ENCODE measurements around the gene B3GAT1. TPM values are rescaled to one million over a fixed set of nuclear protein-coding genes. Genes with fewer than 3 reads are reported as not detected.

Gene B3GAT1
- total RNA-seq, 4 donors from 2014 or later = 0.40 to 0.76 TPM; not detected in 2

GRCh38 chr11:134355656-134356055 lies 56.4 kb downstream of the B3GAT1 start:
- Histone ChIP-seq H3K4me3 (no peak overlapping the region), H3K9me3 (no peaks in the 10 kb centered on the region), H3K36me3 (no peaks in the 10 kb centered on the region), H3K4me1 (no peaks in the 10 kb centered on the region), H3K27ac (peak overlapping the region; percentile 70 to 92), H3K27me3 (no peaks in the 10 kb centered on the region)
- TF ChIP-seq CTCF (IDR thresholded peaks at IDR 0.05) (no peak), POLR2A (IDR thresholded peaks at IDR 0.05) (no peak)
- peak in 1 of 2 donors; percentile 36 for DNase-seq
- intact Hi-C loops (cut with DNase I; ENCODE audit: low total_unique reads) = no loop called here

DNA sequence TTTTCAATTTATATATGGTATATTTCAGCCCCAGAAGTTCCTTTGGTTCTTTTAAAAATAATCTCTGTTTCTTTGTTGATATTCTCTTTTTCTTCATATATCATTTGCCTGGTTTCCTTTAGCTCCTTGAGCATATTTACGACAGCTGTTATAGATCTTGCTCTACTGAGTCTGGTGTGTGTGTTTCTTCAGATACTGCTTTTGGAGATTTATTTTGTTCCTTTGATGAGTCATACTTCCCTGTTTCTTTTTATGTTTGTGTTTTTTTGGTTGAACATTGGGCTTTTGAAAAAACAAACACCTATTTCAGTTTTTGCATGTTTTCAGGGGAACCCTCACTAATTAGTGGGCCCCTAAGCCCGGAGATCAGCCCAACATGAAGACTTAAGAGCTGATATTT lies 56.9 kb downstream of the B3GAT1 start:
- DNase-seq = no peak
- no peak for TF ChIP-seq POLR2A (IDR thresholded peaks at IDR 0.05)
- TF ChIP-seq CTCF (IDR thresholded peaks at IDR 0.05) = no peak

GRCh38 chr11:134352111-134352510 lies 59.9 kb downstream of the B3GAT1 start:
- intact Hi-C loops (cut with DNase I; ENCODE audit: low total_unique reads) = no loop called here
- no peak for DNase-seq
- Histone ChIP-seq H3K4me1 (no peaks in the 10 kb centered on the region), H3K9me3 (no peaks in the 10 kb centered on the region), H3K36me3 (no peaks in the 10 kb centered on the region), H3K4me3 (no peak overlapping the region), H3K27me3 (no peaks in the 10 kb centered on the region), H3K27ac (no peak overlapping the region)
- TF ChIP-seq CTCF (IDR thresholded peaks at IDR 0.05) (no peak), POLR2A (IDR thresholded peaks at IDR 0.05) (no peak)

More for the DNA sequence above, 56.9 kb downstream of the B3GAT1 start:
- no peaks in the 10 kb centered on the region for H3K27me3 ChIP-seq
- H3K4me3 ChIP-seq = no peak overlapping the region
- intact Hi-C loops (cut with DNase I; ENCODE audit: low total_unique reads) = no loop called here
- H3K27ac ChIP-seq = peak overlapping the region; percentile 70 to 92
- H3K36me3 ChIP-seq = no peaks in the 10 kb centered on the region
- no peaks in the 10 kb centered on the region for H3K9me3 ChIP-seq
- no peaks in the 10 kb centered on the region for H3K4me1 ChIP-seq

DNA sequence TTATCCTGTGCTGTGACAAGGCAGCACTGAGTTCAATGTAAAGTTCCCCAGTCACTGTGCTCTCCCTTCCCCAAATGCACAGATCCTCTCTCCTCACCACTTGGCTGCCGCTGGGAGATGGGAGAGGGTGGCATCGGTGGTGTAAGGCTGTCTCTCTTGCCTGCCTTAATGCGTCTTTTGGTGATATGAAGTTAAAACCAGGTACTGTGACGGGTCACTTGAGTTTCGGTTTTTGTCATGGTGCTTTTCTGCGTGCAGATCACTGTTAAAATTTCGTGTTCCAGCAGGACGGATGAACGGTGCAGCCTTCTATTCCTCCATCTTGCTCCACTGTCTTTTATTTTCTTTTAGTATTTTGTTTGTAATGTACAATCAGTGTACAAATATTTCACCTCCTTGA lies 61.7 kb downstream of the B3GAT1 start:
- TF ChIP-seq POLR2A (IDR thresholded peaks at IDR 0.05) = no peak
- TF ChIP-seq CTCF (IDR thresholded peaks at IDR 0.05) = no peak
- intact Hi-C loops (cut with DNase I; ENCODE audit: low total_unique reads) = no loop called here
- Histone ChIP-seq H3K27ac (no peak overlapping the region), H3K4me1 (no peaks in the 10 kb centered on the region), H3K36me3 (no peaks in the 10 kb centered on the region), H3K4me3 (no peak overlapping the region), H3K27me3 (no peaks in the 10 kb centered on the region), H3K9me3 (no peaks in the 10 kb centered on the region)
- no peak for DNase-seq

GRCh38 chr11:134349802-134350355 lies 62.2 kb downstream of the B3GAT1 start:
- no peaks in the 10 kb centered on the region for H3K9me3 ChIP-seq
- no peaks in the 10 kb centered on the region for H3K4me1 ChIP-seq

More at GRCh38 chr11:134349802-134350355, 62.2 kb downstream of the B3GAT1 start:
- TF ChIP-seq POLR2A (IDR thresholded peaks at IDR 0.05) (no peak), CTCF (IDR thresholded peaks at IDR 0.05) (no peak)
- Histone ChIP-seq H3K27ac (no peak overlapping the region), H3K27me3 (no peaks in the 10 kb centered on the region), H3K4me3 (no peak overlapping the region), H3K36me3 (no peaks in the 10 kb centered on the region)
- no peak for DNase-seq
- intact Hi-C loops (cut with DNase I; ENCODE audit: low total_unique reads) = no loop called here
